ENCODE results near the gene TECTB.

TECTB gene

GRCh38 chr10:112279433-112279832 lies 3.8 kb upstream of the TECTB start:
- Histone ChIP-seq H3K36me3 (ENCODE audit: control insufficient read depth, low read length) (no peaks in the 10 kb centered on the region), H3K27me3 (ENCODE audit: control insufficient read depth, low read length) (no peaks in the 10 kb centered on the region), H3K4me3 (ENCODE audit: low read length) (no peak overlapping the region), H3K4me2 (ENCODE audit: low read length) (no peak overlapping the region), H3K9me2 (replicated peaks; ENCODE audit: control insufficient read depth, low read length) (no peaks in the 10 kb centered on the region), H3K27ac (ENCODE audit: low read depth, low read length) (no peak overlapping the region), H3K9me3 (ENCODE audit: control insufficient read depth, insufficient read depth, low read length) (no peaks in the 10 kb centered on the region), H3K79me2 (ENCODE audit: control insufficient read depth, low read length) (no peaks in the 10 kb centered on the region), H3K4me1 (ENCODE audit: control insufficient read depth, low read length) (no peaks in the 10 kb centered on the region), H4K20me1 (ENCODE audit: control insufficient read depth, insufficient read depth, low read depth, low read length) (no peaks in the 10 kb centered on the region), H3F3A (ENCODE audit: control insufficient read depth, insufficient read depth) (no peaks in the 10 kb centered on the region)
- no peak for TF ChIP-seq CTCF (IDR thresholded peaks at IDR 0.05; ENCODE audit: low read depth, low read length, poor library complexity, severe bottlenecking)
- no peak for TF ChIP-seq EZH2phosphoT487 (IDR thresholded peaks at IDR 0.05; ENCODE audit: borderline replicate concordance, low read length)

GRCh38 chr10:112280205-112280921 lies 2.8 kb upstream of the TECTB start:
- Histone ChIP-seq H3K9me3 (ENCODE audit: control insufficient read depth, insufficient read depth, low read length) (no peaks in the 10 kb centered on the region), H3K9me2 (replicated peaks; ENCODE audit: control insufficient read depth, low read length) (no peaks in the 10 kb centered on the region), H3K27me3 (ENCODE audit: control insufficient read depth, low read length) (no peaks in the 10 kb centered on the region), H3K4me1 (ENCODE audit: control insufficient read depth, low read length) (no peaks in the 10 kb centered on the region), H3K4me3 (ENCODE audit: low read length) (no peak overlapping the region), H3K4me2 (ENCODE audit: low read length) (no peak overlapping the region), H4K20me1 (ENCODE audit: control insufficient read depth, insufficient read depth, low read depth, low read length) (no peaks in the 10 kb centered on the region), H3K79me2 (ENCODE audit: control insufficient read depth, low read length) (no peaks in the 10 kb centered on the region), H3K27ac (ENCODE audit: low read depth, low read length) (no peak overlapping the region), H3K36me3 (ENCODE audit: control insufficient read depth, low read length) (no peaks in the 10 kb centered on the region), H3F3A (ENCODE audit: control insufficient read depth, insufficient read depth) (no peaks in the 10 kb centered on the region)
- no peak for TF ChIP-seq EZH2phosphoT487 (IDR thresholded peaks at IDR 0.05; ENCODE audit: borderline replicate concordance, low read length)
- TF ChIP-seq CTCF (IDR thresholded peaks at IDR 0.05; ENCODE audit: low read depth, low read length, poor library complexity, severe bottlenecking): no peak

GRCh38 chr10:112282086-112282485 lies 1.1 kb upstream of the TECTB start:
- no peak overlapping the region for H3K4me3 ChIP-seq (ENCODE audit: low read length)
- no peaks in the 10 kb centered on the region for H3F3A ChIP-seq (ENCODE audit: control insufficient read depth, insufficient read depth)
- no peaks in the 10 kb centered on the region for H3K36me3 ChIP-seq (ENCODE audit: control insufficient read depth, low read length)
- no peak overlapping the region for H3K27ac ChIP-seq (ENCODE audit: low read depth, low read length)
- no peak overlapping the region for H3K4me2 ChIP-seq (ENCODE audit: low read length)
- no peaks in the 10 kb centered on the region for H3K9me2 ChIP-seq (replicated peaks; ENCODE audit: control insufficient read depth, low read length)
- no peaks in the 10 kb centered on the region for H3K79me2 ChIP-seq (ENCODE audit: control insufficient read depth, low read length)
- no peaks in the 10 kb centered on the region for H4K20me1 ChIP-seq (ENCODE audit: control insufficient read depth, insufficient read depth, low read depth, low read length)
- no peaks in the 10 kb centered on the region for H3K4me1 ChIP-seq (ENCODE audit: control insufficient read depth, low read length)
- TF ChIP-seq EZH2phosphoT487 (IDR thresholded peaks at IDR 0.05; ENCODE audit: borderline replicate concordance, low read length): no peak
- H3K27me3 ChIP-seq (ENCODE audit: control insufficient read depth, low read length): no peaks in the 10 kb centered on the region
- H3K9me3 ChIP-seq (ENCODE audit: control insufficient read depth, insufficient read depth, low read length): no peaks in the 10 kb centered on the region
